Measurements from ENCODE around the gene OR2B2. TPM values are rescaled to one million over a fixed set of nuclear protein-coding genes. Genes with fewer than 3 reads are reported as not detected.
A peak's percentile ranks its signal among the peaks of the same experiment; 100 is the strongest.

Gene OR2B2
- total RNA-seq, 1 experiment from 2014 or later, result not detected

GRCh38 chr6:27867051-27867944 is 44.9 kb downstream of the OR2B2 start:
- peak; percentile 80 for DNase-seq (ENCODE audit: low spot score)

- peak; percentile 68 for DNase-seq (ENCODE audit: low spot score)
Measured at GRCh38 chr6:27866357-27867050, 45.7 kb downstream of the OR2B2 start.

- no peak for DNase-seq (ENCODE audit: low spot score)
Measured at GRCh38 chr6:27865850-27866356, 46.3 kb downstream of the OR2B2 start.

GRCh38 chr6:27864906-27865849 is 47.0 kb downstream of the OR2B2 start:
- peak; percentile 98 for DNase-seq (ENCODE audit: low spot score)

- no peak for DNase-seq (ENCODE audit: low spot score)
Measured at GRCh38 chr6:27863962-27864905, 48.0 kb downstream of the OR2B2 start.

GRCh38 chr6:27862396-27863066 is 49.7 kb downstream of the OR2B2 start:
- DNase-seq (ENCODE audit: low spot score), result no peak

- DNase-seq (ENCODE audit: low spot score), result no peak
Measured at GRCh38 chr6:27861861-27862260, 50.3 kb downstream of the OR2B2 start.

- no peak for DNase-seq (ENCODE audit: low spot score)
Measured at GRCh38 chr6:27861276-27861840, 50.8 kb downstream of the OR2B2 start.

Other genes with a start within 250 kb of the OR2B2 start
- gene OR2B6, start 44.8 kb upstream of the OR2B2 start, total RNA-seq (2014; rRNA removed; shearing (Covaris generic)), result not detected in 2 replicates
- gene ZNF165, start 168.2 kb upstream of the OR2B2 start, total RNA-seq (2014; rRNA removed; shearing (Covaris generic)), result 0.16 and 1.2 TPM in 2 replicates
- gene ZSCAN16, start 212.2 kb upstream of the OR2B2 start, total RNA-seq (2014; rRNA removed; shearing (Covaris generic)), result 3.5 and 9.9 TPM in 2 replicates
- gene ZKSCAN8, start 229.5 kb upstream of the OR2B2 start, total RNA-seq (2014; rRNA removed; shearing (Covaris generic)), result 7.4 and 10.1 TPM in 2 replicates

All from H4 (cell line).